KG1 (cell line): ENCODE measurements around the gene BEND2.

ENCODE experiments used
- DNase-seq: peaks from one replicate; lab custom pipeline; 2025; lab: John Stamatoyannopoulos, UW

The BEND2 gene

DNA sequence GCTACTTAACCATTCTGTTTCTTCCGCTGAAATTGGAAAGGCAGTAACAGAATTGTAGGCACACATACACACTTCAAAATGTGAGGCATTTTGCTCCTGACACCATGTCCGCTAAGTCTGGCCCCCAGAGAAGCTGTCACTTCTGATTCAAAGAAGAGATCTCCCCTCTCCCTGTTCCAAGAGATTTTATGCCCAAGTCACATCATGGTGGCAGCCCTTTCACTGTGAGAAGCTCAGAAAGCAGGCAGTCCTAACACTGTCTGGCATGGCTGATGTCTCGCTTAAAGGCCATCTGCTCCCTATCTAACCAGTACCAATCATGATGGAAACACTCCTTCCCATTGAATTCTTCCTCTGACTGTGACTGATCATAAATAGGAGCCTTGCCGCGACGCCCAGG lies 83.9 kb downstream of the BEND2 start:
- no peak for DNase-seq

DNA sequence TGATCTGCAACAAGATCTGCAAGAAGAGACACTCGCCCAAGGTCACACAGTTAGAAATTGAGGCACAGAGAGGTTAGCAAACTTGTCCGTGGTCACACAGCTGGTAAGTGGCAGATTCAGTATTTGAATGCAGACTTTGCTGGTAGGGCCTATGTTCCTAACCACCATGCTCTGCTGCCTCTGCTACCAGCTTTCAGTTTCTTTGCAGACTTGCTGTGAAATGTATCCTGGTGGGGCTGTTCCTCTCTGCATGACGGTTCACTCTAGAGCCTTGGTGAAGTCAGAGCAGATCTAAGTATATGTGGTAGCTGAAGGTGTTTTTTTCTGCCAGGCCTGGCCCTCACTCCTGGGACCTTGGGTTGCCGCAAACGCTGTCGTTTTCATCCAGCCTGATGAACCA lies 87.1 kb downstream of the BEND2 start:
- DNase-seq, result no peak

DNA sequence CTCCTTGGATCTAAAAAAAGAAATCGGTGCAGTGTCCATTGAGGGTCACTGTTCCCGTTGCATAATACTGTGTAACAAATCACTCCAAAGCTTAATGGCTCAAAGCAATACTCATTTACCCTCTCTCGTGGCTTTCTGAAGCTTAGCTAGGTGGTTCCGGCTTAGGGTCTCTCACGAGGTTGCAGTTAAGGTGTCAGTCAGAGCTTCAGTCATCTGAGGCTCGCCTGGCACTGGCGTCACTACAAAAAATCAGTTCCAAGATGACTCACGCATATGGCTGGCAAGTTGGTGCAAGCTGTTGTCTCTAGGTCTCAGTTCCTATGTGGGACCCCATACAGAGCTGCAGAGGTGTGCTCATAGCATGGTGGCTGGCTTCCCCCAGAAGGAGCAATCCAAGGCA lies 91.0 kb downstream of the BEND2 start:
- DNase-seq, result no peak

DNA sequence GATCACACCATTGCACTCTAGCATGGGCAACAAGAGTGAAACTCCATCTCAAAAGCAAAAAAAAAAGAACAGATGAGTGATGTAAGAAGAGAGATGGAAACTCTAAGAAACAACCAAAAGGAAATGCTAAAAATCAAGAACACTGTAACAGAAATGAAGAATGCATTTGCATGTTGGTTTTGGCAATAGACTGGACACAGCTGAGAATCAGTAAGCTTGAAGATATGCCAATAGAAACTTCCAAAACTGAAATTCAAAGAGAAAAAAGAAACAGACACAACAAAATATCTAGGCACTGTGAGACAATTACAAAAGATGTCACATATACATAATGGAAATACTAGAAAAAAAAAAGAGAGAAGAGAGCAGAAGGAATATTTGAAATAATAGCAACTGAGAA lies 93.7 kb downstream of the BEND2 start:
- no peak for DNase-seq

DNA sequence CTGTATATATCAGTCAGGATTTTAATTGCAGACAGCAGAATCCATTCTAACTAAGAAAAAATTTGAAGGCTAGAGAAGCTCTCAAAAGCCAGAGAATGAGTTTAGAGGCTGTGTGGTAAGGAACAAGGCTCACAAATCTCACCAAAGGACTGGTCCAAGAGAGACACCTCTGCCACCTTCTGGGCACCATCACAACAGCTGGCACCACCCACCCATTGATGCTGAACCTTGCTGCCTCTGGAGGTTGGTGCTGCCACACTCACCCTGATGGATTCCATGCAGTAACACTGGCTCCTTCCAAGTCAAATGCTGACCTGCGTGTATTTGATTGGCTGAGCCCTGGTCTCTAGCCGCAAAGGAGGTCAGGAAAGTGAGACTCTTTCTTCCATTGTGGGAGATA lies 100.8 kb downstream of the BEND2 start:
- DNase-seq, result no peak
